Activated CD8-positive, alpha-beta memory T cell treated with anti-CD3 and anti-CD28 coated beads, Interleukin-2, amount 50 U/mL, for 24 hours (primary cell): ENCODE data around the gene PHF12.

Experiments used
- DNase-seq: peaks from one replicate; pipeline ENCODE4 v3.0.0-alpha.2; 2020; ENCODE audit errors: extremely low read depth

The PHF12 gene

GRCh38 chr17:28954886-28955285 is 3.6 kb upstream of the PHF12 start:
- DNase-seq, result no peak

GRCh38 chr17:28953444-28954118 is 2.3 kb upstream of the PHF12 start:
- no peak for DNase-seq

- peak; percentile 90 for DNase-seq
Observed at GRCh38 chr17:28951991-28952975, 965 bp upstream of the PHF12 start.

GRCh38 chr17:28950752-28951427 is 428 bp downstream of the PHF12 start:
- DNase-seq, result no peak

GRCh38 chr17:28950017-28950751 is 1.1 kb downstream of the PHF12 start:
- DNase-seq, result no peak

GRCh38 chr17:28949185-28950016 is 1.9 kb downstream of the PHF12 start:
- DNase-seq, result peak; percentile 32

- DNase-seq, result no peak
Observed at GRCh38 chr17:28948873-28949184, 2.5 kb downstream of the PHF12 start.

- no peak for DNase-seq
Observed at GRCh38 chr17:28948342-28948741, 3.0 kb downstream of the PHF12 start.

- no peak for DNase-seq
Observed at GRCh38 chr17:28947639-28948038, 3.7 kb downstream of the PHF12 start.

GRCh38 chr17:28946239-28946638 is 5.1 kb downstream of the PHF12 start:
- no peak for DNase-seq

GRCh38 chr17:28944862-28945741 is 6.2 kb downstream of the PHF12 start:
- DNase-seq, result no peak

- no peak for DNase-seq
Observed at GRCh38 chr17:28944343-28944742, 7.0 kb downstream of the PHF12 start.

- DNase-seq, result no peak
Observed at GRCh38 chr17:28942925-28943324, 8.4 kb downstream of the PHF12 start.

GRCh38 chr17:28941251-28941650 is 10.1 kb downstream of the PHF12 start:
- DNase-seq, result no peak

GRCh38 chr17:28940675-28941074 is 10.6 kb downstream of the PHF12 start:
- no peak for DNase-seq

- no peak for DNase-seq
Observed at GRCh38 chr17:28940142-28940541, 11.2 kb downstream of the PHF12 start.

- no peak for DNase-seq
Observed at GRCh38 chr17:28938552-28938951, 12.8 kb downstream of the PHF12 start.

GRCh38 chr17:28937044-28937729 is 14.1 kb downstream of the PHF12 start:
- DNase-seq, result no peak

- no peak for DNase-seq
Observed at GRCh38 chr17:28935744-28936460, 15.4 kb downstream of the PHF12 start.
